HG02852 (cell line): ENCODE results near the gene AQP7.
"Not testable (repeated sequence)": the region's sequence is repeated elsewhere in the genome, so short reads cannot be mapped to it uniquely, and the experiment has no call there.

ENCODE experiments used
- ATAC-seq: cut with Tn5 transposase; IDR thresholded peaks from one replicate; pipeline ENCODE4 v1.9.1; 2021; ENCODE audit warnings: mild to moderate bottlenecking, moderate library complexity; ENCODE audit not compliant: unreplicated experiment

Gene AQP7

GRCh38 chr9:33399047-33399446 is 3.3 kb downstream of the AQP7 start:
- ATAC-seq: not testable (repeated sequence)

GRCh38 chr9:33397801-33398200 is 4.6 kb downstream of the AQP7 start:
- not testable (repeated sequence) for ATAC-seq

GRCh38 chr9:33395159-33395879 is 7.0 kb downstream of the AQP7 start:
- not testable (repeated sequence) for ATAC-seq

GRCh38 chr9:33393986-33394385 is 8.4 kb downstream of the AQP7 start:
- not testable (repeated sequence) for ATAC-seq

GRCh38 chr9:33393581-33393980 is 8.8 kb downstream of the AQP7 start:
- ATAC-seq: no peak

- not testable (repeated sequence) for ATAC-seq
Measured at GRCh38 chr9:33392591-33393021, 9.8 kb downstream of the AQP7 start.

GRCh38 chr9:33391111-33391771 is 11.1 kb downstream of the AQP7 start:
- ATAC-seq: not testable (repeated sequence)

- no peak for ATAC-seq
Measured at GRCh38 chr9:33388110-33388994, 14.0 kb downstream of the AQP7 start.

GRCh38 chr9:33386998-33387397 is 15.4 kb downstream of the AQP7 start:
- ATAC-seq: not testable (repeated sequence)

- ATAC-seq: not testable (repeated sequence)
Measured at GRCh38 chr9:33386641-33386996, 15.7 kb downstream of the AQP7 start.

- ATAC-seq: not testable (repeated sequence)
Measured at GRCh38 chr9:33385979-33386640, 16.3 kb downstream of the AQP7 start.

- ATAC-seq: not testable (repeated sequence)
Measured at GRCh38 chr9:33385536-33385935, 16.8 kb downstream of the AQP7 start.

GRCh38 chr9:33383396-33383795 is 19.0 kb downstream of the AQP7 start:
- ATAC-seq: not testable (repeated sequence)

GRCh38 chr9:33382397-33382796 is 20.0 kb downstream of the AQP7 start:
- not testable (repeated sequence) for ATAC-seq

GRCh38 chr9:33381231-33381791 is 21.1 kb downstream of the AQP7 start:
- no peak for ATAC-seq

GRCh38 chr9:33380390-33381094 is 21.8 kb downstream of the AQP7 start:
- no peak for ATAC-seq

GRCh38 chr9:33379666-33380389 is 22.5 kb downstream of the AQP7 start:
- ATAC-seq: no peak

GRCh38 chr9:33378121-33378795 is 24.1 kb downstream of the AQP7 start:
- no peak for ATAC-seq
